Omental fat pad (tissue), 4 donors: Measurements from ENCODE around the gene ZNF91. TPM values are rescaled to one million over a fixed set of nuclear protein-coding genes. Genes with fewer than 3 reads are reported as not detected.
"Not testable (repeated sequence)": the region's sequence is repeated elsewhere in the genome, so short reads cannot be mapped to it uniquely, and the experiment has no call there.

Experiments used
- ATAC-seq: fragments of 150-250 bp; one replicate; pipeline ENCODE4 v1.9.1; 2016; ENCODE audit warnings: mild to moderate bottlenecking, moderate library complexity; ENCODE audit not compliant: low FRiP score
- DNase-seq: peaks from one replicate; pipeline ENCODE4 v3.0.0-alpha.2; 2019; ENCODE audit warnings: low spot score
- CTCF ChIP-seq, 3 donors: fragments of 450-650 bp; IDR thresholded peaks; one replicate each; pipeline ENCODE4 v1.5.1; 2016 to 2017; ENCODE audit warnings: antibody characterized with exemption in 3 of 3, mild to moderate bottlenecking in 3 of 3, moderate library complexity in 2 of 3
- total RNA-seq, 4 donors: library from RNA; depleted of rRNA; stranded (reverse); fragments of >200 nt; gene quantifications; one replicate each; pipeline ENCODE4 v1.1.0, GENCODE V29; 2016

ZNF91 gene
- total RNA-seq, 4 donors from 2014 or later = 51.3 to 78.2 (median 65.4) TPM

GRCh38 chr19:23382955-23383354 lies 12.3 kb downstream of the ZNF91 start:
- no peak for TF ChIP-seq CTCF (IDR thresholded peaks at IDR 0.05)
- ATAC-seq (no peak), DNase-seq (no peak)

- no peak for DNase-seq
- no peak for TF ChIP-seq CTCF (IDR thresholded peaks at IDR 0.05)
- ATAC-seq = no peak
Measured at GRCh38 chr19:23381114-23381513, 14.2 kb downstream of the ZNF91 start.

- not testable (repeated sequence) for DNase-seq, ATAC-seq
Measured at GRCh38 chr19:23379671-23380070, 15.6 kb downstream of the ZNF91 start.

- ATAC-seq = no peak
- DNase-seq = no peak
- no peak for TF ChIP-seq CTCF (IDR thresholded peaks at IDR 0.05)
Measured at GRCh38 chr19:23378948-23379347, 16.3 kb downstream of the ZNF91 start.

GRCh38 chr19:23377276-23377675 lies 18.0 kb downstream of the ZNF91 start:
- no peak for DNase-seq
- TF ChIP-seq CTCF (IDR thresholded peaks at IDR 0.05) = no peak
- no peak for ATAC-seq

- ATAC-seq (no peak), DNase-seq (no peak)
- no peak for TF ChIP-seq CTCF (IDR thresholded peaks at IDR 0.05)
Measured at GRCh38 chr19:23366437-23366836, 28.8 kb downstream of the ZNF91 start.

- ATAC-seq, DNase-seq: not testable (repeated sequence)
Measured at GRCh38 chr19:23366031-23366430, 29.2 kb downstream of the ZNF91 start.

- DNase-seq = no peak
- TF ChIP-seq CTCF (IDR thresholded peaks at IDR 0.05) = no peak
- ATAC-seq = no peak
Measured at GRCh38 chr19:23365222-23365621, 30.0 kb downstream of the ZNF91 start.

- DNase-seq, ATAC-seq: not testable (repeated sequence)
Measured at GRCh38 chr19:23361843-23362242, 33.4 kb downstream of the ZNF91 start.
